ENCODE data around the gene INTS7.
"Not testable (repeated sequence)": the region's sequence is repeated elsewhere in the genome, so short reads cannot be mapped to it uniquely, and the experiment has no call there.

INTS7 gene

GRCh38 chr1:212042436-212042835 is 7.1 kb upstream of the INTS7 start:
- Histone ChIP-seq H3K9ac (ENCODE audit: insufficient read length) (no peak overlapping the region), H3K4me3 (no peak overlapping the region), H3K36me3 (ENCODE audit: insufficient read depth, low read length) (peaks cover 87% of the 10 kb centered on the region), H3K9me3 (ENCODE audit: low read depth, low read length) (no peaks in the 10 kb centered on the region), H3K27ac (no peak overlapping the region)
- no peak for DNase-seq (ENCODE audit: low read depth, low spot score)
- no peak for TF ChIP-seq POLR2AphosphoS5 (IDR thresholded peaks at IDR 0.05; ENCODE audit: borderline replicate concordance, low read depth, low read length)
- no peak for TF ChIP-seq EZH2 (IDR thresholded peaks at IDR 0.05)
- TF ChIP-seq FOXP2 (optimal IDR thresholded peaks at IDR 0.05; ENCODE audit: control extremely low read depth, extremely low read length, insufficient read depth) = no peak

DNA sequence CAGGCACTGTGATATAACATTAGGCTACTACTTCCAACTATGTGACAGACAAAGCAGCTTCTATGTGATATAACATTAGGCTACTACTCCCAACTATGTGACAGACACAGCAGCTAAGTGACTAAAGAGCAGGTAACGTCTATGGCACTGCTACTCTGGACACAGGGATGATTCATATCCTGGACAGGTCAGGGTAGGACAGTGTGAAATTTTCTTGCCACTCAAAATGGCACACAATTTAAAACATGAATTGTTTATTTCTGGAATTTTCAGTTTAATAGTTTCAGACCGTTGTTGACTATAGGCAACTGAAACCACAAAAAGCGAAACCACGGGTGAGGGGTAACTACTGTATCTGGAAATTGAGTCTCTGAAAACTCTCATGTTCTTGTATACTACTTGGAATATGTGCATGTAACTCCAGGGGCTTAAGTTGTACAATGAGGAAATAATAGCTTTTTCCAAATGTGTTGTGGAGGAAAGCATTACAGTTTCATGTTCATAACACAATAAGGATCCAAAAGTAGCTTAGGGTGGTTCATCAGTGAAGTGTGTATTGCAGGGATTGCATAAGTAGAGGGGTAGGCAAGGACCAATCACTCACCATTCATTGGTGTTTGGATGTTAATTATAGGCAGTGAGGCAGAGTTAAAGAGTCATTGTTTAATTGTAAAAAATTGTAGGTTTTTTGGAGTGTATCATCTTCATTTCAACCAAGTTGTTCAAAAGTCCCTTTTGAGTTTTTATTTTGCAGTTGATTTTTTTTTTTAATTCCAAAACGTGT is 5.5 kb upstream of the INTS7 start:
- Histone ChIP-seq H3K9ac (ENCODE audit: insufficient read length) (no peak overlapping the region), H3K27ac (no peak overlapping the region), H3K9me3 (ENCODE audit: low read depth, low read length) (no peaks in the 10 kb centered on the region), H3K4me3 (0 out of 2 replicates have a peak overlapping the region, but pooled peaks have one; percentile 14), H3K36me3 (ENCODE audit: insufficient read depth, low read length) (peaks cover 78% of the 10 kb centered on the region)
- TF ChIP-seq EZH2 (IDR thresholded peaks at IDR 0.05) (no peak), FOXP2 (optimal IDR thresholded peaks at IDR 0.05; ENCODE audit: control extremely low read depth, extremely low read length, insufficient read depth) (no peak), POLR2AphosphoS5 (IDR thresholded peaks at IDR 0.05; ENCODE audit: borderline replicate concordance, low read depth, low read length) (no peak)
- DNase-seq (ENCODE audit: low read depth, low spot score) = no peak

GRCh38 chr1:212039622-212040021 is 4.3 kb upstream of the INTS7 start:
- TF ChIP-seq EZH2 (IDR thresholded peaks at IDR 0.05) (no peak), POLR2AphosphoS5 (IDR thresholded peaks at IDR 0.05; ENCODE audit: borderline replicate concordance, low read depth, low read length) (no peak), FOXP2 (optimal IDR thresholded peaks at IDR 0.05; ENCODE audit: control extremely low read depth, extremely low read length, insufficient read depth) (no peak)
- no peak overlapping the region for H3K9ac ChIP-seq (ENCODE audit: insufficient read length)
- peak overlapping the region; percentile 34 for H3K4me3 ChIP-seq
- peaks cover 67% of the 10 kb centered on the region for H3K36me3 ChIP-seq (ENCODE audit: insufficient read depth, low read length)
- H3K9me3 ChIP-seq (ENCODE audit: low read depth, low read length) = no peaks in the 10 kb centered on the region
- no peak overlapping the region for H3K27ac ChIP-seq
- no peak for DNase-seq (ENCODE audit: low read depth, low spot score)

DNA sequence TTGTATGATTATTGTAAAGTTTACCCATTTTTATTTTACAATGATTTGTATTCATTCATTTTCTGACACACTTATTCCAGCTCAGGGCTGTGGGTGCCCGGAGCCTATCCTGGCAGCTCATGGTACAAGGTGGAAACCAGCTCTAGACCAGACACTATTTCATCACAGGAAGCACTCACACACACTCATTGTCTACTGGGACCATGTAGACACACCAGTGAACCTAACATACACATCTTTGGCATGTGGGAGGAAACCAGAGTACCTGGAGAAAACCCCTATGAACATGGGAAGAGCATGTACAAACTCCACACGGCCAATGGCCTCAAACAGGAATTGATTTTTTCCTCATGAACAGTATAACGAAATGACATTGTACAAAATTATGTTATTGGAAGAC is 2.5 kb upstream of the INTS7 start:
- no peak for DNase-seq (ENCODE audit: low read depth, low spot score)
- TF ChIP-seq FOXP2 (optimal IDR thresholded peaks at IDR 0.05; ENCODE audit: control extremely low read depth, extremely low read length, insufficient read depth) = no peak
- no peak for TF ChIP-seq EZH2 (IDR thresholded peaks at IDR 0.05)
- no peak for TF ChIP-seq POLR2AphosphoS5 (IDR thresholded peaks at IDR 0.05; ENCODE audit: borderline replicate concordance, low read depth, low read length)
- Histone ChIP-seq H3K4me3 (peak overlapping the region; percentile 78), H3K9ac (ENCODE audit: insufficient read length) (peak overlapping the region; percentile 98), H3K36me3 (ENCODE audit: insufficient read depth, low read length) (peaks cover 55% of the 10 kb centered on the region), H3K9me3 (ENCODE audit: low read depth, low read length) (no peaks in the 10 kb centered on the region), H3K27ac (no peak overlapping the region)

GRCh38 chr1:212035835-212036605 is 663 bp upstream of the INTS7 start:
- DNase-seq (ENCODE audit: low read depth, low spot score) = no peak
- Histone ChIP-seq H3K4me3 (peak overlapping the region; percentile 78), H3K27ac (peak overlapping the region; percentile 72), H3K9me3 (ENCODE audit: low read depth, low read length) (no peaks in the 10 kb centered on the region), H3K36me3 (ENCODE audit: insufficient read depth, low read length) (peaks cover 47% of the 10 kb centered on the region), H3K9ac (ENCODE audit: insufficient read length) (peak overlapping the region; percentile 98)
- TF ChIP-seq FOXP2 (optimal IDR thresholded peaks at IDR 0.05; ENCODE audit: control extremely low read depth, extremely low read length, insufficient read depth) (no peak), POLR2AphosphoS5 (IDR thresholded peaks at IDR 0.05; ENCODE audit: borderline replicate concordance, low read depth, low read length) (no peak), EZH2 (IDR thresholded peaks at IDR 0.05) (no peak)

DNA sequence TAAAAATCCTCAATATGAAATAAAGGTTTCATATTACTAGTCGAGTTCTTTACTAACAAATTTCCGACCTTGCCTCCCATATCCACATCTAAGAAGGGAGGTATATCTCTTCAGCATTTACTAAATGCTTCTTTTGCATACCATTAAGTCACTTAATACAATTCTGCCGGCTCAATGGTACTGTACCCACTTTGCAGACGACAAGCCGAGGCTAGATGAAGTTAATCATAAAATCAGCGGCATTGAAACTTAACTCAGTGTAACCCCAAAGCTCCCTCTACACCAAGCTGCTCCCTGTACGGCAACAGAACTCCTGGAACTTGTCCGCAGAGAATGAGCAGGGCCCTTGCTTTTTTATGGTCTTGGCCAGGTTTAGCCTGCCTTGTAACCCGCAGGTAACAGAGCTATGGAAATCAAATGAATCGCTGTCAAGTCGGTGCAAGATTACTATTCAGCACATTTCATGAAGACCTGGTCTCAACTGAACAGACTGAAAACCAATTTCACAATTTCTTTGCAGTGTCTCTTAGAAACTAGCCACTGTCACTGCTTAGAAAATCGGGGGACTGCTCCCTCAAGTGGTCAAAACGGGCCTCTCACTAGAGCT is 738 bp downstream of the INTS7 start:
- DNase-seq (ENCODE audit: low read depth, low spot score) = peak; percentile 18
- H3K9me3 ChIP-seq (ENCODE audit: low read depth, low read length) = no peaks in the 10 kb centered on the region
- peaks cover 34% of the 10 kb centered on the region for H3K36me3 ChIP-seq (ENCODE audit: insufficient read depth, low read length)
- TF ChIP-seq POLR2AphosphoS5 (IDR thresholded peaks at IDR 0.05; ENCODE audit: borderline replicate concordance, low read depth, low read length) (no peak), FOXP2 (optimal IDR thresholded peaks at IDR 0.05; ENCODE audit: control extremely low read depth, extremely low read length, insufficient read depth) (no peak), EZH2 (IDR thresholded peaks at IDR 0.05) (no peak)
- peak overlapping the region; percentile 96 for H3K9ac ChIP-seq (ENCODE audit: insufficient read length)
- H3K4me3 ChIP-seq = peak overlapping the region; percentile 78
- 0 out of 2 replicates have a peak overlapping the region, but pooled peaks have one; percentile 23 for H3K27ac ChIP-seq

DNA sequence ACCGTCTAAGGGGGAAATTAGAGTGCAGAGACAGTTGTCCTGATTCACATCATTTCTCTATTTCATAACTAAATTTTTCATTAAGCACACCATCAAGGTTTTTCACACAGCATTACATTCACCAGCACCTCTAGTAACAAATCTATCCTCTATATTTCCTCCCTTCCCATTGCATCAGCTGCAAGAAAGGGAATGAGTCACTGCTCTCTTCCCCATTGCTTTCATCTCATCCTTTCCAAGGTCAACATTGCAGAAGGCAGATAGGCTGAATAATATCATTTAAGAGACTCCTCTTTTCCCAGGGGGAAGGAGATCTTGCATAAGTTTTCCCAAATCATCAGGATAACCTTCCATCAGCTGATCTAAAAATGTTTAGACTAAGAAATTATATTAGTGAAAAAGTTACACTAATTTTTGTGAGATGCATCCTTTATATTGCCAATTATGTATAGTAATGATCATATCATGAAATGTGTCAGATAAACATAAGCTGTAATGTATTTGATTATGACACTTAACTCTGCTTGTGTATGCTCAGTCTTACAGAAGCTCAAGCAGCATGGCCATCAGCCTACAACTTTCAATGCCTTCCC is 4.3 kb downstream of the INTS7 start:
- H3K36me3 ChIP-seq (ENCODE audit: insufficient read depth, low read length) = peaks cover 20% of the 10 kb centered on the region; the same call in 1 of the 2 replicates
- no peak for DNase-seq (ENCODE audit: low read depth, low spot score)
- H3K9me3 ChIP-seq (ENCODE audit: low read depth, low read length) = no peaks in the 10 kb centered on the region
- TF ChIP-seq FOXP2 (optimal IDR thresholded peaks at IDR 0.05; ENCODE audit: control extremely low read depth, extremely low read length, insufficient read depth) (no peak), EZH2 (IDR thresholded peaks at IDR 0.05) (no peak), POLR2AphosphoS5 (IDR thresholded peaks at IDR 0.05; ENCODE audit: borderline replicate concordance, low read depth, low read length) (no peak)
- H3K9ac ChIP-seq (ENCODE audit: insufficient read length) = no peak overlapping the region
- 0 out of 2 replicates have a peak overlapping the region, but pooled peaks have one; percentile 26 for H3K27ac ChIP-seq
- no peak overlapping the region; the same call in 1 of the 2 replicates for H3K4me3 ChIP-seq

- DNase-seq (ENCODE audit: low read depth, low spot score); H3K4me3 ChIP-seq; H3K9me3 ChIP-seq (ENCODE audit: low read depth, low read length); H3K27ac ChIP-seq; H3K9ac ChIP-seq (ENCODE audit: insufficient read length): not testable (repeated sequence)
- peaks cover 37% of the 10 kb centered on the region for H3K36me3 ChIP-seq (ENCODE audit: insufficient read depth, low read length)
These were observed 7.6 kb downstream of the INTS7 start for GRCh38 chr1:212027727-212028126.
